Activated naive CD4-positive, alpha-beta T cell treated with anti-CD3 and anti-CD28 coated beads for 36 hours (primary cell): Measurements from ENCODE around the gene KCND3. TPM values are rescaled to one million over a fixed set of nuclear protein-coding genes. Genes with fewer than 3 reads are reported as not detected.

ENCODE experiments used
- CTCF ChIA-PET: fragments of 350-600 bp; sonication (Branson Sonifier 250); formaldehyde crosslinking; loops from one replicate; lab custom pipeline; 2021; ENCODE audit warnings: antibody characterized with exemption; lab: Charles Lee
- DNase-seq: peaks from one replicate; pipeline ENCODE4 v3.0.0-alpha.2; 2020
- H3K27ac Mint-ChIP-seq: one replicate; pipeline ENCODE4 v1.8.0; 2021; ENCODE audit warnings: mild to moderate bottlenecking, mixed read lengths
- H3K27me3 Mint-ChIP-seq: one replicate; pipeline ENCODE4 v1.8.0; 2021; ENCODE audit warnings: low read depth, mixed read lengths
- H3K36me3 Mint-ChIP-seq: one replicate; pipeline ENCODE4 v1.8.0; 2021; ENCODE audit warnings: low read depth, mixed read lengths
- H3K4me1 Mint-ChIP-seq: one replicate; pipeline ENCODE4 v1.8.0; 2021; ENCODE audit warnings: low read depth, mixed read lengths
- H3K4me3 Mint-ChIP-seq: one replicate; pipeline ENCODE4 v1.8.0; 2021; ENCODE audit warnings: mild to moderate bottlenecking, moderate library complexity, mixed read lengths
- H3K9me3 Mint-ChIP-seq: one replicate; pipeline ENCODE4 v1.8.0; 2021; ENCODE audit warnings: mixed read lengths
- intact Hi-C: fragments of 100-400 bp; cut with micrococcal nuclease; formaldehyde crosslinking; loops from one replicate; pipeline ENCODE4 v1.15.1; 2023
- total RNA-seq, 2 experiments: library from RNA; stranded (reverse); gene quantifications; one replicate each; pipeline ENCODE4 v1.2.3, GENCODE V29; 2021

KCND3 gene
- total RNA-seq, 2 experiments from 2014 or later: not detected

GRCh38 chr1:111729946-111730681 is 259.4 kb downstream of the KCND3 start:
- no peak overlapping the region for H3K4me3 Mint-ChIP-seq
- H3K36me3 Mint-ChIP-seq: no peaks in the 10 kb centered on the region
- intact Hi-C loops: no loop called here
- DNase-seq: no peak
- H3K27me3 Mint-ChIP-seq: no peaks in the 10 kb centered on the region
- no peaks in the 10 kb centered on the region for H3K9me3 Mint-ChIP-seq
- no peaks in the 10 kb centered on the region for H3K4me1 Mint-ChIP-seq
- no peak overlapping the region for H3K27ac Mint-ChIP-seq
- CTCF ChIA-PET: interaction anchor here (0.7 kb wide), 1 partner anchor 16 kb away, joined by 3 read pairs; no protein-coding TSS in a partner anchor

- H3K4me1 Mint-ChIP-seq: no peaks in the 10 kb centered on the region
- H3K36me3 Mint-ChIP-seq: no peaks in the 10 kb centered on the region
- no peaks in the 10 kb centered on the region for H3K9me3 Mint-ChIP-seq
- no peak for DNase-seq
- CTCF ChIA-PET: no interaction called here
- intact Hi-C loops: no loop called here
- no peak overlapping the region for H3K27ac Mint-ChIP-seq
- H3K27me3 Mint-ChIP-seq: no peaks in the 10 kb centered on the region
- H3K4me3 Mint-ChIP-seq: no peak overlapping the region
Observed at GRCh38 chr1:111729271-111729921, 260.1 kb downstream of the KCND3 start.

GRCh38 chr1:111727056-111727455 is 262.4 kb downstream of the KCND3 start:
- Mint-ChIP-seq H3K9me3 (no peaks in the 10 kb centered on the region), H3K36me3 (no peaks in the 10 kb centered on the region), H3K27ac (no peak overlapping the region), H3K27me3 (no peaks in the 10 kb centered on the region), H3K4me1 (peaks cover 9% of the 10 kb centered on the region), H3K4me3 (no peak overlapping the region)
- DNase-seq: no peak
- CTCF ChIA-PET: interaction anchor here (1.3 to 1.5 kb wide), 2 partner anchors 12 to 21 kb away, joined by 3 to 6 read pairs; no protein-coding TSS in a partner anchor
- intact Hi-C loops: no loop called here

GRCh38 chr1:111725192-111725591 is 264.3 kb downstream of the KCND3 start:
- H3K4me1 Mint-ChIP-seq: peaks cover 9% of the 10 kb centered on the region
- CTCF ChIA-PET: no interaction called here
- no peak for DNase-seq
- no peaks in the 10 kb centered on the region for H3K9me3 Mint-ChIP-seq
- intact Hi-C loops: no loop called here
- H3K27ac Mint-ChIP-seq: no peak overlapping the region
- H3K36me3 Mint-ChIP-seq: no peaks in the 10 kb centered on the region
- no peaks in the 10 kb centered on the region for H3K27me3 Mint-ChIP-seq
- H3K4me3 Mint-ChIP-seq: no peak overlapping the region

- H3K27ac Mint-ChIP-seq: no peak overlapping the region
Observed at GRCh38 chr1:111723871-111724270, 265.6 kb downstream of the KCND3 start.

GRCh38 chr1:111723091-111723806 is 266.2 kb downstream of the KCND3 start:
- intact Hi-C loops: no loop called here
- DNase-seq: no peak
- Mint-ChIP-seq H3K27ac (no peak overlapping the region), H3K4me3 (no peak overlapping the region), H3K36me3 (no peaks in the 10 kb centered on the region), H3K4me1 (peaks cover 9% of the 10 kb centered on the region), H3K9me3 (no peaks in the 10 kb centered on the region), H3K27me3 (no peaks in the 10 kb centered on the region)
- CTCF ChIA-PET: interaction anchor here (0.9 kb wide), 1 partner anchor 9 kb away, joined by 4 read pairs; no protein-coding TSS in a partner anchor

More at GRCh38 chr1:111723871-111724270, 265.6 kb downstream of the KCND3 start:
- intact Hi-C loops: no loop called here
- CTCF ChIA-PET: interaction anchor here (0.9 kb wide), 1 partner anchor 9 kb away, joined by 4 read pairs; no protein-coding TSS in a partner anchor
- DNase-seq: no peak
- no peaks in the 10 kb centered on the region for H3K9me3 Mint-ChIP-seq
- H3K36me3 Mint-ChIP-seq: no peaks in the 10 kb centered on the region
- no peak overlapping the region for H3K4me3 Mint-ChIP-seq
- H3K4me1 Mint-ChIP-seq: peaks cover 9% of the 10 kb centered on the region
- no peaks in the 10 kb centered on the region for H3K27me3 Mint-ChIP-seq

- Mint-ChIP-seq H3K27ac (no peak overlapping the region), H3K4me1 (peaks cover 11% of the 10 kb centered on the region), H3K9me3 (no peaks in the 10 kb centered on the region), H3K27me3 (no peaks in the 10 kb centered on the region), H3K36me3 (peaks cover 4% of the 10 kb centered on the region), H3K4me3 (no peak overlapping the region)
- DNase-seq: no peak
- CTCF ChIA-PET: interaction anchor here (1.3 kb wide), 1 partner anchor 16 kb away, joined by 3 read pairs; no protein-coding TSS in a partner anchor
- intact Hi-C loops: no loop called here
Observed at GRCh38 chr1:111720977-111721786, 268.3 kb downstream of the KCND3 start.

Other genes with a start within 250 kb of the KCND3 start
- gene DDX20, start 233.8 kb downstream of the KCND3 start, total RNA-seq: 10 to 100 TPM; 11.4 to 13.3 TPM